ENCODE results near the gene NME4. TPM values are rescaled to one million over a fixed set of nuclear protein-coding genes. Genes with fewer than 3 reads are reported as not detected.

Gene NME4
- total RNA-seq, 2 experiments from 2014 or later: 25.0 TPM

DNA sequence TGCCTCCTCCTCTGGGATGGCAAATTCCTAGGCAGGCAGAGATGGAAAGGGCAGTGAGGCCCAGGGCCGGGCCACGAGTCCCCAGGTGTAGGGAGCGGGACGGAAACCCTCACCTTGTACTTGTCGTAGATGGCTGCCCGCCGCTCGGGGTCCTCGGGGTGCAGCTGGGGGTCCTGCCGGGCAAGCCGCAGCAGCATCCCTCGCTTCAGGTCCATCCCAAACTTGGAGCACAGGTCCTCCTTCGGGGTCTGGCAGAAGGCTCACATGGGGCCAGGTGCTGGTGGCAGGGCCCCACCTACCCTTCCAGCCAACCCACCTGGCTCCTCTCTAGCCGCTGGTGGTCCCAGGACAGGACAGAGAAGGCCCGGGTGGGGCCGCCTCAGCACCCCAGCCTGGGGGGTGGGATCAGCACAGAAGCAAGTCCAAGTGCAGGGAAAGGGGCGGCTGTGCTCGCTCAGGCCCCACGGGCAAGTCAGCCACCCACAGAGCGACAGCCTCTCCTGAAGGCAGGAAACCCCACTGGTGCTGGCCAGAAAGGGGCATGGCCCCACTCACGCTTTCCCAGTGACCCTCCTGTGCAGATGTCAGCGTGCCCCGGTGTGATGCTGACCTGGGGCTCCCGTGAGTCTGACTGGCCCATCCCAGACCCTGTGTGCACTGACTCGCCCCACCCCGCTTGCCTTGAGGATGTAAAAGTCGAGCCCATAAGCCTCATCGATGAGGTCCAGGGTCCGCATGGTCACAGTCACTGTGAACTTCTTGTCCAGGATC lies 28.4 kb upstream of the NME4 start:
- CTCF ChIA-PET (ENCODE audit: unreplicated experiment): no interaction called here
- peaks cover 44% of the 10 kb centered on the region for H3K36me3 ChIP-seq (ENCODE audit: insufficient read depth, low read length)
- peaks cover 12% of the 10 kb centered on the region for H3K4me1 ChIP-seq (ENCODE audit: insufficient read depth, low read length, poor library complexity, severe bottlenecking)
- no peaks in the 10 kb centered on the region for H3K9me2 ChIP-seq (ENCODE audit: insufficient read depth, low read length)
- no peaks in the 10 kb centered on the region for H4K20me1 ChIP-seq (ENCODE audit: insufficient read depth, low read length)
- no peak for DNase-seq (ENCODE audit: low spot score)
- no peak overlapping the region for H2AFZ ChIP-seq (ENCODE audit: low read length)
- POLR2A ChIA-PET: no interaction called here
- no peak overlapping the region for H3K27ac ChIP-seq (ENCODE audit: low read depth, low read length, poor library complexity, severe bottlenecking)
- intact Hi-C loops (cut with micrococcal nuclease; ENCODE audit: unreplicated experiment): no loop called here
- BruUV-seq (replicated peaks): no TSS peak
- H3K4me2 ChIP-seq (ENCODE audit: low read length): no peak overlapping the region
- H3K4me3 ChIP-seq (ENCODE audit: low read depth, low read length, poor library complexity, severe bottlenecking): no peak overlapping the region
- H3K79me2 ChIP-seq (ENCODE audit: insufficient read depth, low read depth, low read length): no peaks in the 10 kb centered on the region
- TF ChIP-seq, protein P1, sequence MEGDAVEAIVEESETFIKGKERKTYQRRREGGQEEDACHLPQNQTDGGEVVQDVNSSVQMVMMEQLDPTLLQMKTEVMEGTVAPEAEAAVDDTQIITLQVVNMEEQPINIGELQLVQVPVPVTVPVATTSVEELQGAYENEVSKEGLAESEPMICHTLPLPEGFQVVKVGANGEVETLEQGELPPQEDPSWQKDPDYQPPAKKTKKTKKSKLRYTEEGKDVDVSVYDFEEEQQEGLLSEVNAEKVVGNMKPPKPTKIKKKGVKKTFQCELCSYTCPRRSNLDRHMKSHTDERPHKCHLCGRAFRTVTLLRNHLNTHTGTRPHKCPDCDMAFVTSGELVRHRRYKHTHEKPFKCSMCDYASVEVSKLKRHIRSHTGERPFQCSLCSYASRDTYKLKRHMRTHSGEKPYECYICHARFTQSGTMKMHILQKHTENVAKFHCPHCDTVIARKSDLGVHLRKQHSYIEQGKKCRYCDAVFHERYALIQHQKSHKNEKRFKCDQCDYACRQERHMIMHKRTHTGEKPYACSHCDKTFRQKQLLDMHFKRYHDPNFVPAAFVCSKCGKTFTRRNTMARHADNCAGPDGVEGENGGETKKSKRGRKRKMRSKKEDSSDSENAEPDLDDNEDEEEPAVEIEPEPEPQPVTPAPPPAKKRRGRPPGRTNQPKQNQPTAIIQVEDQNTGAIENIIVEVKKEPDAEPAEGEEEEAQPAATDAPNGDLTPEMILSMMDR (conservative IDR thresholded peaks at IDR 0.05; ENCODE audit: low read length): no peak
- TF ChIP-seq EZH2phosphoT487 (IDR thresholded peaks at IDR 0.05; ENCODE audit: borderline replicate concordance, low read depth, low read length): no peak
- H3K9me3 ChIP-seq (ENCODE audit: low read length): no peaks in the 10 kb centered on the region

DNA sequence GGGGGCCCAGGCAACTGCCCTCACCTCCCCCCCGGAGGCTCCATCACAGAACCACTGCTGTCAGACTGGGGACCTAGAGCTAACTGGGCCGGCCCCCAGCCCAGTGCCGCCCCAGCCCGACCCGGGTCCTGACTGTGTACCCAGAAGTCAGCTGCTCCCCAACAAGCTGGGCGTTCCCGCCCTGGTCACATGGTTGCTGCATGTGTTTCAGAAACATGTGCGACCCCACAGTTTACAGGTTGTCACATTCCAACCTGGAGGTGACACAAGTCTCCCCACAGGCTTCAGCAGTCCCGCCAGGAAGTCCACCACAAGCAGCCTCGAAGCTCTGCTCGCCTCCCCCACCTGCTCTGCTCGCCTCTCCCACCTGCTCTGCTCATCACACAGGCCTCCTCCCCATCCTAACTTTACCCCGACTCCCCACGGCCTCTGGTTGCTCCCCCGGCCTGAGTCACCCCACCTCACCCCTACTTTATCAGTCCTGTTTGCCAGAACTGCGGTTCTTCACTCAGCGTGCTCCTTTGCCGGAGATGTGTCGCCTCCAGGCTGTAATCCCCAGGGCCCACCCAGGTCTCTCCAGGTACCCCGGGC lies 27.6 kb upstream of the NME4 start:
- intact Hi-C loops (cut with micrococcal nuclease; ENCODE audit: unreplicated experiment): no loop called here
- POLR2A ChIA-PET: no interaction called here
- H3K27ac ChIP-seq (ENCODE audit: low read depth, low read length, poor library complexity, severe bottlenecking): no peak overlapping the region
- TF ChIP-seq, protein P1 (conservative IDR thresholded peaks at IDR 0.05; ENCODE audit: low read length): no peak
- no peak for TF ChIP-seq EZH2phosphoT487 (IDR thresholded peaks at IDR 0.05; ENCODE audit: borderline replicate concordance, low read depth, low read length)
- no peaks in the 10 kb centered on the region for H3K9me3 ChIP-seq (ENCODE audit: low read length)
- H3K36me3 ChIP-seq (ENCODE audit: insufficient read depth, low read length): peaks cover 49% of the 10 kb centered on the region
- CTCF ChIA-PET (ENCODE audit: unreplicated experiment): no interaction called here
- no peak overlapping the region for H2AFZ ChIP-seq (ENCODE audit: low read length)
- H3K9me2 ChIP-seq (ENCODE audit: insufficient read depth, low read length): no peaks in the 10 kb centered on the region
- H3K4me3 ChIP-seq (ENCODE audit: low read depth, low read length, poor library complexity, severe bottlenecking): peak overlapping the region; percentile 51
- peaks cover 12% of the 10 kb centered on the region for H3K4me1 ChIP-seq (ENCODE audit: insufficient read depth, low read length, poor library complexity, severe bottlenecking)
- H4K20me1 ChIP-seq (ENCODE audit: insufficient read depth, low read length): no peaks in the 10 kb centered on the region
- no peak for DNase-seq (ENCODE audit: low spot score)
- no TSS peak for BruUV-seq (replicated peaks)
- H3K4me2 ChIP-seq (ENCODE audit: low read length): peak overlapping the region; percentile 50; the same call in 1 of the 2 replicates
- H3K79me2 ChIP-seq (ENCODE audit: insufficient read depth, low read depth, low read length): no peaks in the 10 kb centered on the region

Data from OCI-LY7 (cell line).